Gastrocnemius medialis (tissue), 4 donors: ENCODE data around the gene TALDO1. TPM values are rescaled to one million over a fixed set of nuclear protein-coding genes. Genes with fewer than 3 reads are reported as not detected.
A peak's percentile ranks its signal among the peaks of the same experiment; 100 is the strongest.

Source experiments
- ATAC-seq, 2 donors: fragments of 150-250 bp; one replicate each; pipeline ENCODE4 v1.9.1; 2016
- DNase-seq, 2 donors: peaks; one replicate each; pipeline ENCODE4 v3.0.0-alpha.2; 2019
- H3K27ac ChIP-seq, 4 donors: fragments of 200-600 bp; sonication (generic); 1 replicate in 1 of 4; 2 replicates in 3 of 4; pipeline ENCODE4 v1.5.1; 2016 to 2018; ENCODE audit warnings: mild to moderate bottlenecking in 2 of 4, moderate library complexity in 1 of 4
- H3K27me3 ChIP-seq, 3 donors: fragments of 200-600 bp; sonication (generic) in 2 of 3; 1 replicate in 1 of 3; 2 replicates in 2 of 3; pipeline versions ENCODE4 v1.5.1 to v1.6.0; 2016 to 2019; ENCODE audit warnings: mild to moderate bottlenecking in 1 of 3, moderate library complexity in 1 of 3
- H3K36me3 ChIP-seq, 2 donors: fragments of 200-600 bp; sonication (generic) in 1 of 2; one replicate each; pipeline ENCODE4 v1.5.1; 2017 to 2018
- H3K4me1 ChIP-seq, 2 donors: fragments of 200-600 bp; sonication (generic) in 1 of 2; one replicate each; pipeline ENCODE4 v1.5.1; 2016 to 2017; ENCODE audit warnings: mild to moderate bottlenecking in 2 of 2
- H3K4me3 ChIP-seq, 4 donors: fragments of 200-600 bp; sonication (generic) in 3 of 4; 1 replicate in 1 of 4; 2 replicates in 3 of 4; pipeline ENCODE4 v1.5.1; 2016 to 2019; ENCODE audit warnings: mild to moderate bottlenecking in 2 of 4
- H3K9me3 ChIP-seq, 3 donors: fragments of 200-600 bp; sonication (generic) in 2 of 3; 1 replicate in 1 of 3; 2 replicates in 2 of 3; pipeline ENCODE4 v1.5.1; 2016 to 2019
- POLR2A ChIP-seq, 2 donors: fragments of 450-650 bp; IDR thresholded peaks; one replicate each; pipeline ENCODE4 v1.6.1; 2017; ENCODE audit warnings: antibody characterized with exemption in 2 of 2, mild to moderate bottlenecking in 2 of 2, moderate library complexity in 2 of 2
- in situ Hi-C, 4 donors: fragments of 200-750 bp; cut with MboI; loops; one replicate each; pipeline versions ENCODE4 v1.15.0 to v1.8.0; 2017; ENCODE audit warnings: low sequenced_read_pairs in 4 of 4
- intact Hi-C: fragments of 100-400 bp; cut with DNase I; formaldehyde crosslinking; loops from one replicate; pipeline ENCODE4 v1.15.1; 2023; ENCODE audit warnings: low total_unique reads
- total RNA-seq, 4 donors: library from RNA; depleted of rRNA; stranded (reverse); fragments of >200 nt; gene quantifications; one replicate each; pipeline versions ENCODE4 v1.1.0 to v1.2.3, GENCODE V29; 2016
- TF ChIP-seq, protein P1 (sequence below), 5 experiments: fragments of 450-650 bp in 3 of 5; fragments of 200-600 bp in 2 of 5; sonication (generic) in 2 of 5; IDR thresholded peaks in 4 of 5; conservative IDR thresholded peaks in 1 of 5; 1 replicate in 4 of 5; 2 replicates in 1 of 5; pipeline ENCODE4 v1.5.1; 2016 to 2019; ENCODE audit warnings: antibody characterized with exemption in 5 of 5, mild to moderate bottlenecking in 3 of 5, moderate library complexity in 3 of 5

The TALDO1 gene
- total RNA-seq, 4 donors from 2014 or later = 98.6 to 167 (median 153) TPM

- ATAC-seq = no peak
- peaks cover 28 to 45% (median 41%) of the 10 kb centered on the region in 3 donors for H3K27me3 ChIP-seq
- in situ Hi-C loops (loop anchor here in 1 of 4 donors (25.0 kb wide), 1 partner anchor 165 kb away; the partner anchor contains the start of genes LMNTD2 and RASSF7), intact Hi-C loops (no loop called here)
- no peak for DNase-seq
- H3K4me3 ChIP-seq = no peak overlapping the region
- H3K4me1 ChIP-seq = peaks cover 0 to 19% of the 10 kb centered on the region in 2 donors
- no peak overlapping the region for H3K27ac ChIP-seq
- H3K36me3 ChIP-seq = no peaks in the 10 kb centered on the region
- TF ChIP-seq, protein P1, sequence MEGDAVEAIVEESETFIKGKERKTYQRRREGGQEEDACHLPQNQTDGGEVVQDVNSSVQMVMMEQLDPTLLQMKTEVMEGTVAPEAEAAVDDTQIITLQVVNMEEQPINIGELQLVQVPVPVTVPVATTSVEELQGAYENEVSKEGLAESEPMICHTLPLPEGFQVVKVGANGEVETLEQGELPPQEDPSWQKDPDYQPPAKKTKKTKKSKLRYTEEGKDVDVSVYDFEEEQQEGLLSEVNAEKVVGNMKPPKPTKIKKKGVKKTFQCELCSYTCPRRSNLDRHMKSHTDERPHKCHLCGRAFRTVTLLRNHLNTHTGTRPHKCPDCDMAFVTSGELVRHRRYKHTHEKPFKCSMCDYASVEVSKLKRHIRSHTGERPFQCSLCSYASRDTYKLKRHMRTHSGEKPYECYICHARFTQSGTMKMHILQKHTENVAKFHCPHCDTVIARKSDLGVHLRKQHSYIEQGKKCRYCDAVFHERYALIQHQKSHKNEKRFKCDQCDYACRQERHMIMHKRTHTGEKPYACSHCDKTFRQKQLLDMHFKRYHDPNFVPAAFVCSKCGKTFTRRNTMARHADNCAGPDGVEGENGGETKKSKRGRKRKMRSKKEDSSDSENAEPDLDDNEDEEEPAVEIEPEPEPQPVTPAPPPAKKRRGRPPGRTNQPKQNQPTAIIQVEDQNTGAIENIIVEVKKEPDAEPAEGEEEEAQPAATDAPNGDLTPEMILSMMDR (IDR thresholded peaks at IDR 0.05 in 4 of 5, conservative IDR thresholded peaks at IDR 0.05 in 1 of 5) = no peak
- TF ChIP-seq POLR2A (IDR thresholded peaks at IDR 0.05) = no peak
- H3K9me3 ChIP-seq = no peaks in the 10 kb centered on the region
Measured at GRCh38 chr11:727281-727701, 20.0 kb upstream of the TALDO1 start.

DNA sequence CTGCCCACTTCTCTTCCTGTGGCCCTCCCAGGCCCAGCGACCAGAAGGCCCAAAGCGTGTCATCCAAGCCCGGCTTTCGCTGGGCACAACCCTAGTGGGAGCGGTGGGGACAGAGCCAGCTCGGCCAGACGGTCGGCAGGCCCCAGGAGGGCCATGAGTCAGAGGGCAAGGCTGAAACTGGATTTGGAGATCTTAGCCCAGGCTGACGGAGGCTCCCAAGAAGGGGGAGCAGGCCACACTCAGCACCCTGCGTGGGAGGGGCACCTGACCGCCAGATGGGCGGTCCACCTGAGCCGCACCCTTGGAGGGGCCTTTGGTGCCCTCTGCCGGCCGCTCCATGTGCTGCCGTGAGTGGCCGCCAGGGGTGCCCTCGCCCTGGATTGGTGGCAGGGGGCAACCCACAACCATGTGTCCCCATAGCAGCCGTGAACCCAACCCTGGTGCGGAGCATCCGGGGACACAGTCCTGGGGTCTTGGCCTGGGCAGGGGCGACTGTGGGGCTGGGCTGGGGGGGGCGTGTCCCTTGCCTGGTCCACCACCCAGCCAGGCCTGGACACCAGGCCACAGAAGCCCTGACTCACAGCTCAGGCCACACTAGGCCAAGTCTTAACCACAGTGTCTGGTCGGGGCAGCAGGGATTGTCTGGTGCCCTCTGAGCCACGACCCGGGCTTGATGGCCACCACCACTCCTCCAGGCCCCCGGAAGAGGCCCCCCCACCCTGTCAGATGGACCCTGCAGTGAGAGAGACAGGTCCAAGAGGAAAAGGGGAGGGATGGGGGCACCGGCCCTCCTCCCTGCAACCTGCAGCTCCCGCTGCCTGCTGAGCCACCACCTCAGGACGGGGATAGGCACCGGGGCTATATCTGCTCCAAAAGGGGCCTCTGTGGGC lies 19.2 kb upstream of the TALDO1 start:
- in situ Hi-C loops = loop anchor here in 1 of 4 donors (25.0 kb wide), 1 partner anchor 166 kb away; the partner anchor contains the start of genes LMNTD2 and RASSF7
- H3K36me3 ChIP-seq = no peaks in the 10 kb centered on the region
- TF ChIP-seq POLR2A (IDR thresholded peaks at IDR 0.05) = no peak
- TF ChIP-seq, protein P1 (IDR thresholded peaks at IDR 0.05 in 4 of 5, conservative IDR thresholded peaks at IDR 0.05 in 1 of 5) = peak; percentile 96 to 99 (median 97)
- intact Hi-C loops = loop anchor here (1.0 to 2.0 kb wide), 3 partner anchors 29 to 70 kb away; partner anchors contain the start of gene SLC25A22
- peak overlapping the region in 2 of 4 donors; percentile 7 to 31 for H3K4me3 ChIP-seq
- ATAC-seq = peak; percentile 44 to 87
- H3K27ac ChIP-seq = peak overlapping the region in 1 of 4 donors; percentile 14
- no peaks in the 10 kb centered on the region for H3K9me3 ChIP-seq
- peaks cover 27 to 39% (median 35%) of the 10 kb centered on the region in 3 donors for H3K27me3 ChIP-seq
- peak; percentile 48 to 82 for DNase-seq
- H3K4me1 ChIP-seq = peaks cover 0 to 19% of the 10 kb centered on the region in 2 donors

GRCh38 chr11:728901-729491 lies 18.3 kb upstream of the TALDO1 start:
- intact Hi-C loops = loop anchor here (1.0 to 2.0 kb wide), 3 partner anchors 30 to 69 kb away; partner anchors contain the start of gene SLC25A22
- Histone ChIP-seq H3K4me3 (no peak overlapping the region), H3K9me3 (no peaks in the 10 kb centered on the region), H3K36me3 (no peaks in the 10 kb centered on the region), H3K4me1 (peaks cover 0 to 19% of the 10 kb centered on the region in 2 donors), H3K27me3 (peaks cover 27 to 31% (median 28%) of the 10 kb centered on the region in 3 donors), H3K27ac (no peak overlapping the region)
- in situ Hi-C loops = loop anchor here in 1 of 4 donors (25.0 kb wide), 1 partner anchor 167 kb away; the partner anchor contains the start of genes LMNTD2 and RASSF7
- TF ChIP-seq, protein P1 (IDR thresholded peaks at IDR 0.05 in 4 of 5, conservative IDR thresholded peaks at IDR 0.05 in 1 of 5) = no peak
- no peak for TF ChIP-seq POLR2A (IDR thresholded peaks at IDR 0.05)
- DNase-seq = no peak
- ATAC-seq = no peak

GRCh38 chr11:729492-730074 lies 17.7 kb upstream of the TALDO1 start:
- TF ChIP-seq, protein P1 (IDR thresholded peaks at IDR 0.05 in 4 of 5, conservative IDR thresholded peaks at IDR 0.05 in 1 of 5) = no peak
- no peak for TF ChIP-seq POLR2A (IDR thresholded peaks at IDR 0.05)
- no peaks in the 10 kb centered on the region for H3K36me3 ChIP-seq
- no peak for ATAC-seq
- no peak overlapping the region for H3K27ac ChIP-seq
- in situ Hi-C loops (loop anchor here in 1 of 4 donors (25.0 kb wide), 1 partner anchor 167 kb away; the partner anchor contains the start of genes LMNTD2 and RASSF7), intact Hi-C loops (loop anchor here (2.0 kb wide), 1 partner anchor 31 kb away; no protein-coding TSS in a partner anchor)
- H3K4me3 ChIP-seq = no peak overlapping the region
- peaks cover 0 to 19% of the 10 kb centered on the region in 2 donors for H3K4me1 ChIP-seq
- DNase-seq = no peak
- H3K27me3 ChIP-seq = peaks cover 23 to 28% (median 26%) of the 10 kb centered on the region in 3 donors
- H3K9me3 ChIP-seq = no peaks in the 10 kb centered on the region
